Measurements from ENCODE around the gene TPCN2.

GRCh38 chr11:69024509-69024908 lies 24.2 kb upstream of the TPCN2 start:
- TF ChIP-seq CTCF (IDR thresholded peaks at IDR 0.05; ENCODE audit: low read depth, low read length, missing input control) (no peak), RAD21 (IDR thresholded peaks at IDR 0.05) (no peak)
